Measurements from ENCODE around the gene ACYP2. TPM values are rescaled to one million over a fixed set of nuclear protein-coding genes. Genes with fewer than 3 reads are reported as not detected.
"Not testable (repeated sequence)": the region's sequence is repeated elsewhere in the genome, so short reads cannot be mapped to it uniquely, and the experiment has no call there.

The ACYP2 gene
- 2.6 and 5.0 TPM in 2 replicates for total RNA-seq (2014; rRNA removed; shearing (Covaris generic))
- 2.8 and 3.3 TPM in 2 replicates for polyA plus RNA-seq (2015; cell fraction: cytosol; rRNA removed)
- 0.85 and 4.5 TPM in 2 replicates for polyA plus RNA-seq (2015; cell fraction: nucleus; rRNA removed)

GRCh38 chr2:54115284-54116137 is at the start of gene ACYP2:
TSS of gene ACYP2 (plus strand) at chr2:54115615.
- peak; percentile 98 for DNase-seq (ENCODE audit: low read depth, low spot score)
- in situ Hi-C loops (cut with HindIII; ENCODE audit: low pct_unique_long_range_greater_than_20kb, low sequenced_read_pairs): no loop called here

GRCh38 chr2:54065891-54066290 is 49.5 kb upstream of the ACYP2 start:
- in situ Hi-C loops (cut with HindIII; ENCODE audit: low pct_unique_long_range_greater_than_20kb, low sequenced_read_pairs): no loop called here
- no peak for DNase-seq (ENCODE audit: low read depth, low spot score)

GRCh38 chr2:54067851-54068375 is 47.5 kb upstream of the ACYP2 start:
- in situ Hi-C loops (cut with HindIII; ENCODE audit: low pct_unique_long_range_greater_than_20kb, low sequenced_read_pairs): no loop called here
- DNase-seq (ENCODE audit: low read depth, low spot score): no peak

GRCh38 chr2:54072483-54072882 is 42.9 kb upstream of the ACYP2 start:
- DNase-seq (ENCODE audit: low read depth, low spot score); in situ Hi-C loops (cut with HindIII; ENCODE audit: low pct_unique_long_range_greater_than_20kb, low sequenced_read_pairs): not testable (repeated sequence)

- no peak for DNase-seq (ENCODE audit: low read depth, low spot score)
- in situ Hi-C loops (cut with HindIII; ENCODE audit: low pct_unique_long_range_greater_than_20kb, low sequenced_read_pairs): no loop called here
These were observed 41.6 kb upstream of the ACYP2 start for GRCh38 chr2:54073796-54074195.

GRCh38 chr2:54074606-54075341 is 40.6 kb upstream of the ACYP2 start:
- DNase-seq (ENCODE audit: low read depth, low spot score): no peak
- in situ Hi-C loops (cut with HindIII; ENCODE audit: low pct_unique_long_range_greater_than_20kb, low sequenced_read_pairs): no loop called here

- in situ Hi-C loops (cut with HindIII; ENCODE audit: low pct_unique_long_range_greater_than_20kb, low sequenced_read_pairs): no loop called here
- DNase-seq (ENCODE audit: low read depth, low spot score): no peak
These were observed 38.8 kb upstream of the ACYP2 start for GRCh38 chr2:54076586-54076985.

GRCh38 chr2:54077088-54077900 is 38.1 kb upstream of the ACYP2 start:
- in situ Hi-C loops (cut with HindIII; ENCODE audit: low pct_unique_long_range_greater_than_20kb, low sequenced_read_pairs): no loop called here
- DNase-seq (ENCODE audit: low read depth, low spot score): no peak

GRCh38 chr2:54079331-54079730 is 36.1 kb upstream of the ACYP2 start:
- in situ Hi-C loops (cut with HindIII; ENCODE audit: low pct_unique_long_range_greater_than_20kb, low sequenced_read_pairs): no loop called here
- no peak for DNase-seq (ENCODE audit: low read depth, low spot score)

GRCh38 chr2:54081574-54081973 is 33.8 kb upstream of the ACYP2 start:
- no peak for DNase-seq (ENCODE audit: low read depth, low spot score)
- in situ Hi-C loops (cut with HindIII; ENCODE audit: low pct_unique_long_range_greater_than_20kb, low sequenced_read_pairs): no loop called here

- in situ Hi-C loops (cut with HindIII; ENCODE audit: low pct_unique_long_range_greater_than_20kb, low sequenced_read_pairs): no loop called here
- peak; percentile 27 for DNase-seq (ENCODE audit: low read depth, low spot score)
These were observed 32.4 kb upstream of the ACYP2 start for GRCh38 chr2:54083021-54083420.

- in situ Hi-C loops (cut with HindIII; ENCODE audit: low pct_unique_long_range_greater_than_20kb, low sequenced_read_pairs): no loop called here
- DNase-seq (ENCODE audit: low read depth, low spot score): no peak
These were observed 32.0 kb upstream of the ACYP2 start for GRCh38 chr2:54083445-54083844.

- in situ Hi-C loops (cut with HindIII; ENCODE audit: low pct_unique_long_range_greater_than_20kb, low sequenced_read_pairs): no loop called here
- peak; percentile 44 for DNase-seq (ENCODE audit: low read depth, low spot score)
These were observed 30.8 kb upstream of the ACYP2 start for GRCh38 chr2:54084600-54084999.

- in situ Hi-C loops (cut with HindIII; ENCODE audit: low pct_unique_long_range_greater_than_20kb, low sequenced_read_pairs): no loop called here
These were observed 30.3 kb upstream of the ACYP2 start for GRCh38 chr2:54085069-54085468.

GRCh38 chr2:54086157-54086556 is 29.3 kb upstream of the ACYP2 start:
- DNase-seq (ENCODE audit: low read depth, low spot score): no peak
- in situ Hi-C loops (cut with HindIII; ENCODE audit: low pct_unique_long_range_greater_than_20kb, low sequenced_read_pairs): no loop called here

More at GRCh38 chr2:54085069-54085468, 30.3 kb upstream of the ACYP2 start:
- no peak for DNase-seq (ENCODE audit: low read depth, low spot score)

- in situ Hi-C loops (cut with HindIII; ENCODE audit: low pct_unique_long_range_greater_than_20kb, low sequenced_read_pairs): no loop called here
- no peak for DNase-seq (ENCODE audit: low read depth, low spot score)
These were observed 27.2 kb upstream of the ACYP2 start for GRCh38 chr2:54088191-54088634.

- no peak for DNase-seq (ENCODE audit: low read depth, low spot score)
- in situ Hi-C loops (cut with HindIII; ENCODE audit: low pct_unique_long_range_greater_than_20kb, low sequenced_read_pairs): no loop called here
These were observed 26.7 kb upstream of the ACYP2 start for GRCh38 chr2:54088719-54089118.
